Measurements from ENCODE around the gene TRPM2.
A peak's percentile ranks its signal among the peaks of the same experiment; 100 is the strongest.
"Not testable (repeated sequence)": the region's sequence is repeated elsewhere in the genome, so short reads cannot be mapped to it uniquely, and the experiment has no call there.

The TRPM2 gene

DNA sequence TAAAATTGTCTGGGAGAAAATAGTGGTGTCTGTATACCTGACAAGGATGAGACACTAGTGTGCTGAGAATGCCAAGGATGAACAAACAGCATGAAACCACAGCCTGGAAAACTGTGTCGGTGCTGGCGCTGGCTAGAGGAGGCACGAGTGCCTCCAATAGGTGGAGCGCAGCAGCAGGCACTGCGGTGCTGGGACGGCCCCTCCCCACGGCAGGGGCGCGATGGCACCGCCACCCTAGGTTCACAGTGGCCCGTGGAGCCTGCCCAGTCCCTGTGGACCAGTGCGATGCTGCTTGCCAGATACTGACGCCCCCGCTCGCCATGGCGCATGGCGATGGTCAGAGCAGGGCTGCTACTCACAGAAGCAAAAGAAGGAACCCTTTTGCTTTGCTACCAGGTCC is 21.0 kb upstream of the TRPM2 start:
- no peak overlapping the region for H3K4me3 ChIP-seq (ENCODE audit: low read length)
- no peak for DNase-seq (ENCODE audit: low read depth, low spot score)

DNA sequence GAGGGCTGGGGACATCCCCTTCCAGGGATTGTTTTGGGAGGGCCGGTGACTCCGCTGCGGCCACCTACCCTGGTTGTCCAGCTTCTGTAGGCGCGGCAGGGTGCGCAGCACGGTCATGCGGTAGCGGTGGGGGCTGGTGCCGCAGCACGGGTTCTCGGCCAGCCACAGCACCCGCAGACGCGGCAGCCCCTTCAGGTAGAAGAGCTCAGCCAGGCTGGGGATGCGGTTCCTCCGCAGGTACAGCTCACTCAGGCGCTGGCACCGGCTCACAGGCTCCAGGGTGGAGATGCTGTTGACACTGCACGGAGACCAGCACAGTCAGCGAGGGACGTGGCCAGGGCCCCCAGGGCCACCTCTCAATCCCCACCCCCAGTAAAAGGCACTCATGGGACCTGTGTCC is 20.5 kb upstream of the TRPM2 start:
- no peak overlapping the region for H3K4me3 ChIP-seq (ENCODE audit: low read length)
- DNase-seq (ENCODE audit: low read depth, low spot score) = no peak

- DNase-seq (ENCODE audit: low read depth, low spot score) = no peak
- no peak overlapping the region for H3K4me3 ChIP-seq (ENCODE audit: low read length)
Observed at GRCh38 chr21:44333509-44334328, 19.7 kb upstream of the TRPM2 start.

GRCh38 chr21:44334329-44335030 is 18.9 kb upstream of the TRPM2 start:
- no peak for DNase-seq (ENCODE audit: low read depth, low spot score)
- H3K4me3 ChIP-seq (ENCODE audit: low read length) = no peak overlapping the region

GRCh38 chr21:44335266-44336059 is 18.0 kb upstream of the TRPM2 start:
- no peak for DNase-seq (ENCODE audit: low read depth, low spot score)
- no peak overlapping the region for H3K4me3 ChIP-seq (ENCODE audit: low read length)

GRCh38 chr21:44337449-44337848 is 16.0 kb upstream of the TRPM2 start:
- no peak for DNase-seq (ENCODE audit: low read depth, low spot score)
- no peak overlapping the region for H3K4me3 ChIP-seq (ENCODE audit: low read length)

- H3K4me3 ChIP-seq (ENCODE audit: low read length) = peak overlapping the region; percentile 38
- DNase-seq (ENCODE audit: low read depth, low spot score) = peak; percentile 30
Observed at GRCh38 chr21:44337941-44338895, 15.2 kb upstream of the TRPM2 start.

GRCh38 chr21:44338971-44339910 is 14.2 kb upstream of the TRPM2 start, which contains the start of gene CFAP410:
Gene CFAP410 (minus strand): TSS chr21:44339390. CDS start chr21:44339194, 196 bp downstream.
- peak; percentile 90 for DNase-seq (ENCODE audit: low read depth, low spot score)

GRCh38 chr21:44341726-44342458 is 11.5 kb upstream of the TRPM2 start:
- DNase-seq (ENCODE audit: low read depth, low spot score) = not testable (repeated sequence)

More at GRCh38 chr21:44338971-44339910, 14.2 kb upstream of the TRPM2 start, which contains the start of gene CFAP410:
- peak within 1 kb of the TSS; percentile 75 for H3K4me3 ChIP-seq (ENCODE audit: low read length)

GRCh38 chr21:44342981-44343380 is 10.4 kb upstream of the TRPM2 start:
- not testable (repeated sequence) for DNase-seq (ENCODE audit: low read depth, low spot score); H3K4me3 ChIP-seq (ENCODE audit: low read length)

More at GRCh38 chr21:44341726-44342458, 11.5 kb upstream of the TRPM2 start:
- not testable (repeated sequence) for H3K4me3 ChIP-seq (ENCODE audit: low read length)

GRCh38 chr21:44344541-44345183 is 8.8 kb upstream of the TRPM2 start:
- no peak for DNase-seq (ENCODE audit: low read depth, low spot score)
- no peak overlapping the region for H3K4me3 ChIP-seq (ENCODE audit: low read length)

DNA sequence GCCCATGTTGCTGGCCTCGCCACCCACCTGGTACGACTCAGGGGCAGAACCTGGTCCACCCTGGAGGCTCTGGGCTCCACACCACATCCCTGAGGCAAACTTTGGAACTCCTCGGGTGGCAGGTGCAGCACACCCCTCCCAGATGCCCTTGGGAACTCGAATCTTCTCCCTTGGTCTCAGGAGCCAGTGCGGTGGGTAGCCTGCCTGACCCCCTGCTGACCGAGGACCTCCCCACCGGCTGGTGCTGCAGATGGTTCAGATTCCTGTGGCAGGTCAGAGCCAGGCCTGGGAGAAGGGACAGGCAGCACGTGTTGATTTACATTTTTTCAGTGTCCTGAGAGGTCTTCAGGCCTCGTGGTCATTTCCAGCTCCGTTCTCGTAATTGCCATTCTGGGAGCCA is 7.9 kb upstream of the TRPM2 start:
- no peak for DNase-seq (ENCODE audit: low read depth, low spot score)
- H3K4me3 ChIP-seq (ENCODE audit: low read length) = no peak overlapping the region

- peak; percentile 32 for DNase-seq (ENCODE audit: low read depth, low spot score)
Observed at GRCh38 chr21:44347911-44348451, 5.4 kb upstream of the TRPM2 start.

DNA sequence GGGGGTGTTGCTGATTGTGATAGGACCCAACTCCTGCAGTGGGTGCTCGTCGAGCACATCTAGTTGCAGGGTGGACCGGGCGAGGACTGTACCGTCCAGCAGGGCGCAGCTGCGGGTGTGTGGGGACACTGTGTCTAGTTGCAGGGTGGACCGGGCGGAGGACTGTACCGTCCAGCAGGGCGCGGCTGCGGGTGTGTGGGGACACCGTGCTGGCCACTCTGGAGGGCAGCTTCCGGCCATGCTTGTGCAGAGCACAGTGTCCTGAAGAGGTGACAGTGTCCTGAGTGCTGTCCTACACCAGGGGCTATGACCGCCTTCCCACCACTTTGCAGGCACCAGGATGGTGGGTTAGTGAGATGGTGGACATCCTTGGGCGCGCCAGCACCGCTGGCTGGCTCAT is 4.6 kb upstream of the TRPM2 start:
- H3K4me3 ChIP-seq (ENCODE audit: low read length) = no peak overlapping the region
- no peak for DNase-seq (ENCODE audit: low read depth, low spot score)

More at GRCh38 chr21:44347911-44348451, 5.4 kb upstream of the TRPM2 start:
- H3K4me3 ChIP-seq (ENCODE audit: low read length) = no peak overlapping the region

DNA sequence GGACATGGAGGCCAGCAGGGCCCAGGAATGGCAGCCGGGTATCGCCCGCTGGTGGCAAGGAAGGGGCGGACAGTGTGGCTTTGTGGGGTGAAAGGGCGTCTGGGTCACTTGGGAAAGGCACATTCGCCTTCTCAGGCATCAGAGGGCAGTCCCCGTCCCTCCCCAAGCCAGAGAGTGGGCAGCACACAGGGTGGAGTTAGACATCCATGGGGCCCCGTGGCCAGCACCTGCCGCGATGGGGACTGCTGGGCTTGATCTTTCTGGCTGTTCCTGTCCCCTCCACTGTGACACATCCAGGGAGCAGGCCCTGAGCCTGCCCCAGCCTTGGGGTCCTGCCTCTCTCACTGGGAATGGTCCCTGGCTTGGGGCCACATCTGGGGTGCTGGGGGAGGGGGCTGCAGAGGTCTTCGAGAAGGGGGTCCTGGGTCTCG is 4.0 kb upstream of the TRPM2 start:
- H3K4me3 ChIP-seq (ENCODE audit: low read length) = no peak overlapping the region
- DNase-seq (ENCODE audit: low read depth, low spot score) = no peak

All from Jurkat, Clone E6-1 (cell line).